Ovary (tissue), 9 donors: ENCODE results near the gene GPC3. TPM values are rescaled to one million over a fixed set of nuclear protein-coding genes. Genes with fewer than 3 reads are reported as not detected.
A peak's percentile ranks its signal among the peaks of the same experiment; 100 is the strongest.

Experiments
- DNase-seq, 5 donors: peaks; one replicate each; pipeline ENCODE4 v3.0.0-alpha.2; 2019 to 2020
- H3K27ac ChIP-seq, 2 donors: fragments of 200-600 bp; one replicate each; pipeline versions ENCODE4 v1.5.1 to v1.8.0; 2019 to 2022
- H3K27me3 ChIP-seq: fragments of 200-600 bp; one replicate; pipeline ENCODE4 v1.8.0; 2022
- H3K36me3 ChIP-seq: fragments of 200-600 bp; sonication (generic); one replicate; pipeline ENCODE4 v1.5.1; 2019
- H3K4me1 ChIP-seq: one replicate; pipeline ENCODE4 v1.8.1; 2013; ENCODE audit warnings: mild to moderate bottlenecking, moderate library complexity; ENCODE audit not compliant: insufficient read depth
- H3K4me3 ChIP-seq: fragments of 200-600 bp; sonication (generic); one replicate; pipeline ENCODE4 v1.5.1; 2017
- H3K9me3 ChIP-seq, 2 donors: fragments of 200-600 bp in 1 of 2; sonication (generic) in 1 of 2; one replicate each; pipeline versions ENCODE4 v1.5.1 to v1.8.1; 2013 to 2019; ENCODE audit warnings: mild to moderate bottlenecking in 1 of 2, moderate library complexity in 1 of 2
- CTCF ChIP-seq, 3 donors: fragments of 450-650 bp in 2 of 3; fragments of 200-600 bp in 1 of 3; IDR thresholded peaks; one replicate each; pipeline versions ENCODE4 v1.5.1 to v1.8.0; 2016 to 2022; ENCODE audit warnings: antibody characterized with exemption in 3 of 3, mild to moderate bottlenecking in 1 of 3
- EP300 ChIP-seq: sonication (generic); formaldehyde crosslinking; IDR thresholded peaks from one replicate; pipeline ENCODE4 v1.6.1; 2017; ENCODE audit warnings: antibody characterized with exemption
- POLR2A ChIP-seq: fragments of 450-650 bp; IDR thresholded peaks from one replicate; pipeline ENCODE4 v1.6.1; 2017; ENCODE audit warnings: antibody characterized with exemption, mild to moderate bottlenecking, moderate library complexity
- WGBS, 3 donors: extraction: QIAGEN DNeasy Blood & Tissue Kit in 1 of 3; methylation state at CpG; one replicate each; pipeline versions ENCODE4 v1.1.5 to v1.1.7; 2013 to 2017; 5-methylcytosine and 5-hydroxymethylcytosine counted together
- intact Hi-C, 4 donors: fragments of 100-400 bp; cut with DNase I; formaldehyde crosslinking; loops; one replicate each; pipeline versions ENCODE4 v1.11.0 to v1.15.1; 2022 to 2023
- polyA plus RNA-seq, 2 donors: library from polyadenylated mRNA; stranded (reverse); fragments of 200-250 nt in 1 of 2; fragments of 350-450 nt in 1 of 2; fragmentation: Illumina TruSeq in 1 of 2; extraction: RNeasy Lipid Tissue Mini Kit (QIAGEN cat#74804) in 1 of 2; gene quantifications; one replicate each; pipeline ENCODE4 v1.2.3, GENCODE V29; 2013 to 2014
- total RNA-seq, 7 donors: library from RNA; depleted of rRNA in 2 of 7; stranded (reverse); fragments of >200 nt in 2 of 7; fragmentation: NEBNext Ultra II Directional in 3 of 7; extraction: Animal tissue kit (Norgen Biotek cat#: 25700) in 3 of 7; gene quantifications; one replicate each; pipeline versions ENCODE4 v1.1.0 to v1.2.4, GENCODE V29; 2016 to 2023
- donor health status: DM: no; HTN: no; CAD: no; lungs with moderate emphysema.
- donor health status: DM: no; HTN: no; CAD: no.
- donor health status: Bipolar disorder and iron deficiency.
- donor health status: DM: yes; HTN: yes; CAD: no.
- donor health status: DM: no; HTN: no; CAD: no.
- donor health status: DM: yes; HTN: yes; CAD: no.

Gene GPC3
- total and polyA plus RNA-seq, 9 donors: 4.5 to 91.8 (median 12.1) TPM

GRCh38 chrX:133999031-133999705 lies 13.8 kb upstream of the GPC3 start:
- Histone ChIP-seq H3K4me1 (no peaks in the 10 kb centered on the region), H3K27me3 (no peaks in the 10 kb centered on the region), H3K27ac (peak overlapping the region in 1 of 2 donors; percentile 59), H3K36me3 (no peaks in the 10 kb centered on the region), H3K9me3 (no peaks in the 10 kb centered on the region), H3K4me3 (no peak overlapping the region)
- WGBS, 3 donors: 34 to 42% (median 38%) methylated on average over 12 of the region's 12 CpGs
- peak; percentile 48 to 70 (median 66) for DNase-seq
- TF ChIP-seq POLR2A (no peak), CTCF (IDR thresholded peaks at IDR 0.05) (no peak), EP300 (no peak)
- intact Hi-C loops: no loop called here

GRCh38 chrX:133995759-133996158 lies 10.4 kb upstream of the GPC3 start:
- Histone ChIP-seq H3K4me3 (no peak overlapping the region), H3K27ac (no peak overlapping the region), H3K9me3 (no peaks in the 10 kb centered on the region), H3K27me3 (no peaks in the 10 kb centered on the region), H3K36me3 (no peaks in the 10 kb centered on the region), H3K4me1 (no peaks in the 10 kb centered on the region)
- no peak for DNase-seq
- TF ChIP-seq CTCF (IDR thresholded peaks at IDR 0.05) (no peak), EP300 (no peak), POLR2A (no peak)
- intact Hi-C loops: no loop called here

- no peak for DNase-seq
- H3K27me3 ChIP-seq: no peaks in the 10 kb centered on the region
- H3K4me3 ChIP-seq: no peak overlapping the region
- no peaks in the 10 kb centered on the region for H3K36me3 ChIP-seq
- no peak overlapping the region for H3K27ac ChIP-seq
- no peaks in the 10 kb centered on the region for H3K9me3 ChIP-seq
- no peaks in the 10 kb centered on the region for H3K4me1 ChIP-seq
- WGBS, 3 donors: 42 to 52% (median 47%) methylated on average over 2 of the region's 2 CpGs
- intact Hi-C loops: no loop called here
- no peak for TF ChIP-seq CTCF (IDR thresholded peaks at IDR 0.05)
- no peak for TF ChIP-seq POLR2A
- no peak for TF ChIP-seq EP300
Measured at GRCh38 chrX:133994576-133994975, 9.2 kb upstream of the GPC3 start.

GRCh38 chrX:133992882-133993281 lies 7.5 kb upstream of the GPC3 start:
- no peak for DNase-seq
- Histone ChIP-seq H3K36me3 (no peaks in the 10 kb centered on the region), H3K9me3 (no peaks in the 10 kb centered on the region), H3K4me1 (no peaks in the 10 kb centered on the region), H3K4me3 (no peak overlapping the region), H3K27ac (no peak overlapping the region), H3K27me3 (no peaks in the 10 kb centered on the region)
- WGBS, 3 donors: 32 to 41% (median 40%) methylated on average over 4 of the region's 4 CpGs
- no peak for TF ChIP-seq CTCF (IDR thresholded peaks at IDR 0.05)
- no peak for TF ChIP-seq POLR2A
- TF ChIP-seq EP300: no peak
- intact Hi-C loops: no loop called here
